Measurements from ENCODE around the gene HORMAD1.

DNA sequence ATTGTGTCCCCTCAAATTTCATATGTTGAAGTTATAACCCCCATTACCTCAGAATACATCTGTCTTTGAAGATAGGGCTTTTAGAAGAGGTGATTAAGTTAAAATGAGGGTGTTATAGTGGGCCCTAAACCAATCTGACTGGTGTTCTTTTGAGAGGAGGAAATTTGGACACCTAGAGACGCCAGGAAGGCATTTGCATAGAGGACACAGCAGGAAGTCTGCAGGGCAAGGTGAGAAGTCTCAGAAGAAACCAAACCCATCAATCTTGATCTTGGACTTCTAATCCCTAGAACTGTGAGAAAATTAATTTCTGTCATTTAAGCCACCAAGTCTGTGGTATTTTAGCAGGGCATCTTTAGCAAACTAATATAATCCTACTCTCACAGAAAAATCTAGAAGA is 36.8 kb downstream of the HORMAD1 start:
- TF ChIP-seq FOXA1 (IDR thresholded peaks at IDR 0.05) (no peak), GABPA (IDR thresholded peaks at IDR 0.05 in 1 of 2, conservative IDR thresholded peaks at IDR 0.05 in 1 of 2) (no peak), FOXA2 (IDR thresholded peaks at IDR 0.05) (no peak)
- TF ChIP-seq, protein P1, sequence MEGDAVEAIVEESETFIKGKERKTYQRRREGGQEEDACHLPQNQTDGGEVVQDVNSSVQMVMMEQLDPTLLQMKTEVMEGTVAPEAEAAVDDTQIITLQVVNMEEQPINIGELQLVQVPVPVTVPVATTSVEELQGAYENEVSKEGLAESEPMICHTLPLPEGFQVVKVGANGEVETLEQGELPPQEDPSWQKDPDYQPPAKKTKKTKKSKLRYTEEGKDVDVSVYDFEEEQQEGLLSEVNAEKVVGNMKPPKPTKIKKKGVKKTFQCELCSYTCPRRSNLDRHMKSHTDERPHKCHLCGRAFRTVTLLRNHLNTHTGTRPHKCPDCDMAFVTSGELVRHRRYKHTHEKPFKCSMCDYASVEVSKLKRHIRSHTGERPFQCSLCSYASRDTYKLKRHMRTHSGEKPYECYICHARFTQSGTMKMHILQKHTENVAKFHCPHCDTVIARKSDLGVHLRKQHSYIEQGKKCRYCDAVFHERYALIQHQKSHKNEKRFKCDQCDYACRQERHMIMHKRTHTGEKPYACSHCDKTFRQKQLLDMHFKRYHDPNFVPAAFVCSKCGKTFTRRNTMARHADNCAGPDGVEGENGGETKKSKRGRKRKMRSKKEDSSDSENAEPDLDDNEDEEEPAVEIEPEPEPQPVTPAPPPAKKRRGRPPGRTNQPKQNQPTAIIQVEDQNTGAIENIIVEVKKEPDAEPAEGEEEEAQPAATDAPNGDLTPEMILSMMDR (IDR thresholded peaks at IDR 0.05; ENCODE audit: low read depth, low read length, missing input control), result no peak
- TF ChIP-seq, protein P2, sequence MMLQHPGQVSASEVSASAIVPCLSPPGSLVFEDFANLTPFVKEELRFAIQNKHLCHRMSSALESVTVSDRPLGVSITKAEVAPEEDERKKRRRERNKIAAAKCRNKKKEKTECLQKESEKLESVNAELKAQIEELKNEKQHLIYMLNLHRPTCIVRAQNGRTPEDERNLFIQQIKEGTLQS (IDR thresholded peaks at IDR 0.05), result no peak
- TF ChIP-seq, protein P3, sequence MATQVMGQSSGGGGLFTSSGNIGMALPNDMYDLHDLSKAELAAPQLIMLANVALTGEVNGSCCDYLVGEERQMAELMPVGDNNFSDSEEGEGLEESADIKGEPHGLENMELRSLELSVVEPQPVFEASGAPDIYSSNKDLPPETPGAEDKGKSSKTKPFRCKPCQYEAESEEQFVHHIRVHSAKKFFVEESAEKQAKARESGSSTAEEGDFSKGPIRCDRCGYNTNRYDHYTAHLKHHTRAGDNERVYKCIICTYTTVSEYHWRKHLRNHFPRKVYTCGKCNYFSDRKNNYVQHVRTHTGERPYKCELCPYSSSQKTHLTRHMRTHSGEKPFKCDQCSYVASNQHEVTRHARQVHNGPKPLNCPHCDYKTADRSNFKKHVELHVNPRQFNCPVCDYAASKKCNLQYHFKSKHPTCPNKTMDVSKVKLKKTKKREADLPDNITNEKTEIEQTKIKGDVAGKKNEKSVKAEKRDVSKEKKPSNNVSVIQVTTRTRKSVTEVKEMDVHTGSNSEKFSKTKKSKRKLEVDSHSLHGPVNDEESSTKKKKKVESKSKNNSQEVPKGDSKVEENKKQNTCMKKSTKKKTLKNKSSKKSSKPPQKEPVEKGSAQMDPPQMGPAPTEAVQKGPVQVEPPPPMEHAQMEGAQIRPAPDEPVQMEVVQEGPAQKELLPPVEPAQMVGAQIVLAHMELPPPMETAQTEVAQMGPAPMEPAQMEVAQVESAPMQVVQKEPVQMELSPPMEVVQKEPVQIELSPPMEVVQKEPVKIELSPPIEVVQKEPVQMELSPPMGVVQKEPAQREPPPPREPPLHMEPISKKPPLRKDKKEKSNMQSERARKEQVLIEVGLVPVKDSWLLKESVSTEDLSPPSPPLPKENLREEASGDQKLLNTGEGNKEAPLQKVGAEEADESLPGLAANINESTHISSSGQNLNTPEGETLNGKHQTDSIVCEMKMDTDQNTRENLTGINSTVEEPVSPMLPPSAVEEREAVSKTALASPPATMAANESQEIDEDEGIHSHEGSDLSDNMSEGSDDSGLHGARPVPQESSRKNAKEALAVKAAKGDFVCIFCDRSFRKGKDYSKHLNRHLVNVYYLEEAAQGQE (IDR thresholded peaks at IDR 0.05), result no peak

Data from liver (tissue), 3 donors.